ENCODE results near the gene SERAC1.

SERAC1 gene

GRCh38 chr6:158118886-158119285 is 49.2 kb downstream of the SERAC1 start:
- H3K27ac ChIP-seq (ENCODE audit: low read depth, low read length): no peak overlapping the region
- WGBS (ENCODE audit: extremely low coverage, insufficient coverage, low lambda C conversion rate): no CpG with 5 or more reads among the region's 3 CpGs
- H3K56ac ChIP-seq (ENCODE audit: low read length): no peak overlapping the region
- no peak overlapping the region for H3K23ac ChIP-seq (ENCODE audit: low read length)
- H3K27me3 ChIP-seq (ENCODE audit: insufficient read depth, low read length, poor library complexity): no peaks in the 10 kb centered on the region
- H3K4me2 ChIP-seq (ENCODE audit: low read length): no peak overlapping the region
- no peak overlapping the region for H2AK5ac ChIP-seq (ENCODE audit: low read length)
- H4K8ac ChIP-seq (ENCODE audit: low read depth, low read length): no peak overlapping the region
- no peak overlapping the region for H3K9ac ChIP-seq (ENCODE audit: low read length)
- no peak overlapping the region for H2BK5ac ChIP-seq (ENCODE audit: low read length)
- no peaks in the 10 kb centered on the region for H3K79me1 ChIP-seq (ENCODE audit: low read length)
- DNase-seq: no peak
- H3K4ac ChIP-seq (ENCODE audit: low read depth, low read length): no peak overlapping the region
- H3K4me3 ChIP-seq (ENCODE audit: low read length): no peak overlapping the region
- no peaks in the 10 kb centered on the region for H3K36me3 ChIP-seq (ENCODE audit: control insufficient read depth, insufficient read depth, low read length)
- no peak overlapping the region for H3K18ac ChIP-seq (ENCODE audit: low read length)
- H3K79me2 ChIP-seq (ENCODE audit: control insufficient read depth, insufficient read depth, low read length): no peaks in the 10 kb centered on the region
- no peak overlapping the region for H2BK120ac ChIP-seq (ENCODE audit: low read depth, low read length)
- H3K4me1 ChIP-seq (ENCODE audit: control insufficient read depth, low read depth, low read length): no peaks in the 10 kb centered on the region
- H4K5ac ChIP-seq (ENCODE audit: low read length): no peak overlapping the region
- H2BK15ac ChIP-seq (replicated peaks; ENCODE audit: low read depth): no peak overlapping the region

GRCh38 chr6:158115508-158115907 is 52.6 kb downstream of the SERAC1 start:
- H3K4me2 ChIP-seq (ENCODE audit: low read length): no peak overlapping the region
- H3K79me1 ChIP-seq (ENCODE audit: low read length): no peaks in the 10 kb centered on the region
- H3K79me2 ChIP-seq (ENCODE audit: control insufficient read depth, insufficient read depth, low read length): no peaks in the 10 kb centered on the region
- no peak overlapping the region for H3K27ac ChIP-seq (ENCODE audit: low read depth, low read length)
- H4K8ac ChIP-seq (ENCODE audit: low read depth, low read length): no peak overlapping the region
- H3K27me3 ChIP-seq (ENCODE audit: insufficient read depth, low read length, poor library complexity): no peaks in the 10 kb centered on the region
- WGBS (ENCODE audit: extremely low coverage, insufficient coverage, low lambda C conversion rate): no CpG with 5 or more reads among the region's 6 CpGs
- H2BK15ac ChIP-seq (replicated peaks; ENCODE audit: low read depth): no peak overlapping the region
- no peak overlapping the region for H3K4me3 ChIP-seq (ENCODE audit: low read length)
- H2AK5ac ChIP-seq (ENCODE audit: low read length): no peak overlapping the region
- no peak overlapping the region for H3K23ac ChIP-seq (ENCODE audit: low read length)
- H3K18ac ChIP-seq (ENCODE audit: low read length): no peak overlapping the region
- H2BK120ac ChIP-seq (ENCODE audit: low read depth, low read length): no peak overlapping the region
- H4K5ac ChIP-seq (ENCODE audit: low read length): no peak overlapping the region
- no peak overlapping the region for H3K9ac ChIP-seq (ENCODE audit: low read length)
- no peak overlapping the region for H3K4ac ChIP-seq (ENCODE audit: low read depth, low read length)
- H3K56ac ChIP-seq (ENCODE audit: low read length): no peak overlapping the region
- H3K36me3 ChIP-seq (ENCODE audit: control insufficient read depth, insufficient read depth, low read length): no peaks in the 10 kb centered on the region
- peak; percentile 1 for DNase-seq
- H3K4me1 ChIP-seq (ENCODE audit: control insufficient read depth, low read depth, low read length): no peaks in the 10 kb centered on the region
- no peak overlapping the region for H2BK5ac ChIP-seq (ENCODE audit: low read length)

GRCh38 chr6:158115102-158115501 is 53.0 kb downstream of the SERAC1 start:
- Histone ChIP-seq H2BK5ac (ENCODE audit: low read length) (no peak overlapping the region), H3K27me3 (ENCODE audit: insufficient read depth, low read length, poor library complexity) (no peaks in the 10 kb centered on the region), H3K9ac (ENCODE audit: low read length) (no peak overlapping the region), H3K4me1 (ENCODE audit: control insufficient read depth, low read depth, low read length) (no peaks in the 10 kb centered on the region), H3K18ac (ENCODE audit: low read length) (no peak overlapping the region), H2AK5ac (ENCODE audit: low read length) (no peak overlapping the region), H3K27ac (ENCODE audit: low read depth, low read length) (no peak overlapping the region), H3K79me2 (ENCODE audit: control insufficient read depth, insufficient read depth, low read length) (no peaks in the 10 kb centered on the region), H3K56ac (ENCODE audit: low read length) (no peak overlapping the region), H2BK120ac (ENCODE audit: low read depth, low read length) (no peak overlapping the region), H3K4ac (ENCODE audit: low read depth, low read length) (no peak overlapping the region), H3K4me2 (ENCODE audit: low read length) (no peak overlapping the region), H3K36me3 (ENCODE audit: control insufficient read depth, insufficient read depth, low read length) (no peaks in the 10 kb centered on the region), H4K8ac (ENCODE audit: low read depth, low read length) (no peak overlapping the region), H3K79me1 (ENCODE audit: low read length) (no peaks in the 10 kb centered on the region), H3K23ac (ENCODE audit: low read length) (no peak overlapping the region), H3K4me3 (ENCODE audit: low read length) (no peak overlapping the region), H2BK15ac (replicated peaks; ENCODE audit: low read depth) (no peak overlapping the region), H4K5ac (ENCODE audit: low read length) (no peak overlapping the region)
- WGBS (ENCODE audit: extremely low coverage, insufficient coverage, low lambda C conversion rate): no CpG with 5 or more reads among the region's 4 CpGs
- DNase-seq: no peak

- Histone ChIP-seq H3K79me2 (ENCODE audit: control insufficient read depth, insufficient read depth, low read length) (no peaks in the 10 kb centered on the region), H3K4me1 (ENCODE audit: control insufficient read depth, low read depth, low read length) (no peaks in the 10 kb centered on the region), H3K56ac (ENCODE audit: low read length) (no peak overlapping the region), H2BK5ac (ENCODE audit: low read length) (no peak overlapping the region), H3K18ac (ENCODE audit: low read length) (no peak overlapping the region), H3K4ac (ENCODE audit: low read depth, low read length) (no peak overlapping the region), H3K4me3 (ENCODE audit: low read length) (no peak overlapping the region), H2BK15ac (replicated peaks; ENCODE audit: low read depth) (no peak overlapping the region), H3K23ac (ENCODE audit: low read length) (no peak overlapping the region), H4K5ac (ENCODE audit: low read length) (no peak overlapping the region), H3K4me2 (ENCODE audit: low read length) (no peak overlapping the region), H2BK120ac (ENCODE audit: low read depth, low read length) (no peak overlapping the region), H3K27ac (ENCODE audit: low read depth, low read length) (no peak overlapping the region), H3K27me3 (ENCODE audit: insufficient read depth, low read length, poor library complexity) (no peaks in the 10 kb centered on the region), H4K8ac (ENCODE audit: low read depth, low read length) (no peak overlapping the region), H3K36me3 (ENCODE audit: control insufficient read depth, insufficient read depth, low read length) (no peaks in the 10 kb centered on the region), H3K9ac (ENCODE audit: low read length) (no peak overlapping the region), H3K79me1 (ENCODE audit: low read length) (no peaks in the 10 kb centered on the region), H2AK5ac (ENCODE audit: low read length) (no peak overlapping the region)
- peak; percentile 8 for DNase-seq
These were observed 54.3 kb downstream of the SERAC1 start for GRCh38 chr6:158113802-158114201.

- no peak overlapping the region for H3K4me3 ChIP-seq (ENCODE audit: low read length)
- no peak overlapping the region for H2BK15ac ChIP-seq (replicated peaks; ENCODE audit: low read depth)
- no peaks in the 10 kb centered on the region for H3K27me3 ChIP-seq (ENCODE audit: insufficient read depth, low read length, poor library complexity)
- DNase-seq: no peak
- H3K18ac ChIP-seq (ENCODE audit: low read length): no peak overlapping the region
- no peaks in the 10 kb centered on the region for H3K4me1 ChIP-seq (ENCODE audit: control insufficient read depth, low read depth, low read length)
- no peak overlapping the region for H3K27ac ChIP-seq (ENCODE audit: low read depth, low read length)
- H3K9ac ChIP-seq (ENCODE audit: low read length): no peak overlapping the region
- no peak overlapping the region for H3K4ac ChIP-seq (ENCODE audit: low read depth, low read length)
- no peak overlapping the region for H3K4me2 ChIP-seq (ENCODE audit: low read length)
- H3K79me1 ChIP-seq (ENCODE audit: low read length): no peaks in the 10 kb centered on the region
- no peak overlapping the region for H4K5ac ChIP-seq (ENCODE audit: low read length)
- H3K56ac ChIP-seq (ENCODE audit: low read length): no peak overlapping the region
- H2BK120ac ChIP-seq (ENCODE audit: low read depth, low read length): no peak overlapping the region
- WGBS (ENCODE audit: extremely low coverage, insufficient coverage, low lambda C conversion rate): no CpG with 5 or more reads among the region's 5 CpGs
- no peak overlapping the region for H2AK5ac ChIP-seq (ENCODE audit: low read length)
- H3K36me3 ChIP-seq (ENCODE audit: control insufficient read depth, insufficient read depth, low read length): no peaks in the 10 kb centered on the region
- H3K23ac ChIP-seq (ENCODE audit: low read length): no peak overlapping the region
- H4K8ac ChIP-seq (ENCODE audit: low read depth, low read length): no peak overlapping the region
- no peaks in the 10 kb centered on the region for H3K79me2 ChIP-seq (ENCODE audit: control insufficient read depth, insufficient read depth, low read length)
- H2BK5ac ChIP-seq (ENCODE audit: low read length): no peak overlapping the region
These were observed 56.1 kb downstream of the SERAC1 start for GRCh38 chr6:158111987-158112386.

GRCh38 chr6:158110986-158111385 is 57.1 kb downstream of the SERAC1 start:
- no peak overlapping the region for H3K23ac ChIP-seq (ENCODE audit: low read length)
- H3K27ac ChIP-seq (ENCODE audit: low read depth, low read length): no peak overlapping the region
- no peaks in the 10 kb centered on the region for H3K79me1 ChIP-seq (ENCODE audit: low read length)
- H3K56ac ChIP-seq (ENCODE audit: low read length): no peak overlapping the region
- H3K4me3 ChIP-seq (ENCODE audit: low read length): no peak overlapping the region
- H3K4me1 ChIP-seq (ENCODE audit: control insufficient read depth, low read depth, low read length): no peaks in the 10 kb centered on the region
- no peak overlapping the region for H2BK15ac ChIP-seq (replicated peaks; ENCODE audit: low read depth)
- H4K5ac ChIP-seq (ENCODE audit: low read length): no peak overlapping the region
- H2AK5ac ChIP-seq (ENCODE audit: low read length): no peak overlapping the region
- H4K8ac ChIP-seq (ENCODE audit: low read depth, low read length): no peak overlapping the region
- no peak overlapping the region for H3K18ac ChIP-seq (ENCODE audit: low read length)
- H2BK5ac ChIP-seq (ENCODE audit: low read length): no peak overlapping the region
- no CpG with 5 or more reads among the region's 5 CpGs for WGBS (ENCODE audit: extremely low coverage, insufficient coverage, low lambda C conversion rate)
- H3K4ac ChIP-seq (ENCODE audit: low read depth, low read length): no peak overlapping the region
- H2BK120ac ChIP-seq (ENCODE audit: low read depth, low read length): no peak overlapping the region
- no peaks in the 10 kb centered on the region for H3K36me3 ChIP-seq (ENCODE audit: control insufficient read depth, insufficient read depth, low read length)
- H3K9ac ChIP-seq (ENCODE audit: low read length): no peak overlapping the region
- DNase-seq: peak; percentile 3
- H3K27me3 ChIP-seq (ENCODE audit: insufficient read depth, low read length, poor library complexity): no peaks in the 10 kb centered on the region
- H3K4me2 ChIP-seq (ENCODE audit: low read length): no peak overlapping the region
- no peaks in the 10 kb centered on the region for H3K79me2 ChIP-seq (ENCODE audit: control insufficient read depth, insufficient read depth, low read length)

Measured in mesendoderm (in vitro differentiated cells).